Activated naive CD4-positive, alpha-beta T cell treated with anti-CD3 and anti-CD28 coated beads, Interleukin-2, amount 50 U/mL, for 72 hours (primary cell): Measurements from ENCODE around the gene IP6K1. TPM values are rescaled to one million over a fixed set of nuclear protein-coding genes. Genes with fewer than 3 reads are reported as not detected.
"Not testable (repeated sequence)": the region's sequence is repeated elsewhere in the genome, so short reads cannot be mapped to it uniquely, and the experiment has no call there.

Experiments used
- ATAC-seq, 2 donors: fragments of 150-1000 bp; cut with Tn5 transposase; 2 replicates each; pipeline ENCODE4 v1.10.0; 2021; ENCODE audit warnings: mild to moderate bottlenecking in 2 of 2, moderate library complexity in 2 of 2
- DNase-seq, 2 donors: peaks; one replicate each; pipeline ENCODE4 v3.0.0; 2021 to 2022; ENCODE audit warnings: low spot score in 2 of 2
- H3K27ac Mint-ChIP-seq, 2 donors: one replicate each; pipeline ENCODE4 v1.8.0; 2022; ENCODE audit warnings: mild to moderate bottlenecking in 2 of 2, mixed read lengths in 2 of 2
- H3K36me3 Mint-ChIP-seq, 2 donors: one replicate each; pipeline ENCODE4 v1.8.0; 2022; ENCODE audit warnings: mixed read lengths in 2 of 2
- H3K9me3 Mint-ChIP-seq, 2 donors: one replicate each; pipeline ENCODE4 v1.8.0; 2022; ENCODE audit warnings: mixed read lengths in 2 of 2
- total RNA-seq, 2 donors: library from RNA; stranded (reverse); gene quantifications; one replicate each; pipeline ENCODE4 v1.2.3, GENCODE V29; 2022

Gene IP6K1
- 10 to 100 TPM; 26.2 to 26.9 TPM for total RNA-seq

GRCh38 chr3:49786357-49787181 lies at the start of gene IP6K1:
Gene IP6K1 (minus strand): TSS chr3:49786542. CDS start chr3:49748040, 38,502 bp downstream.
- ATAC-seq (peak; percentile 99 to 100), DNase-seq (peak; percentile 99 to 100)
- peak within 1 kb of the TSS; percentile 96 for H3K27ac Mint-ChIP-seq
- peaks cover 6 to 7% of the 10 kb centered on the region in 2 donors for H3K36me3 Mint-ChIP-seq
- no peaks in the 10 kb centered on the region for H3K9me3 Mint-ChIP-seq

- H3K36me3 Mint-ChIP-seq: peaks cover 4 to 8% of the 10 kb centered on the region in 2 donors
- peak overlapping the region in 1 of 2 donors; percentile 81 for H3K27ac Mint-ChIP-seq
- no peaks in the 10 kb centered on the region for H3K9me3 Mint-ChIP-seq
- DNase-seq (no peak), ATAC-seq (no peak)
These were observed 45.0 kb upstream of the IP6K1 start for GRCh38 chr3:49831341-49831740.

- ATAC-seq (no peak), DNase-seq (no peak)
- Mint-ChIP-seq H3K9me3 (no peaks in the 10 kb centered on the region), H3K27ac (no peak overlapping the region), H3K36me3 (peaks cover 0 to under 1% of the 10 kb centered on the region in 2 donors)
These were observed 39.7 kb upstream of the IP6K1 start for GRCh38 chr3:49826016-49826415.

- not testable (repeated sequence) for H3K36me3 Mint-ChIP-seq, H3K27ac Mint-ChIP-seq, ATAC-seq, H3K9me3 Mint-ChIP-seq, DNase-seq
These were observed 36.8 kb upstream of the IP6K1 start for GRCh38 chr3:49823131-49823530.

GRCh38 chr3:49813497-49814174 lies 27.3 kb upstream of the IP6K1 start, which contains the start of gene UBA7:
Gene UBA7 (minus strand): TSS chr3:49813953. CDS start chr3:49813787, 166 bp downstream.
- ATAC-seq: peak; percentile 84 to 94
- peaks cover 6 to 9% of the 10 kb centered on the region in 2 donors for H3K36me3 Mint-ChIP-seq
- no peaks in the 10 kb centered on the region for H3K9me3 Mint-ChIP-seq
- peak; percentile 31 to 63 for DNase-seq
- peak within 1 kb of the TSS; percentile 93 to 94 for H3K27ac Mint-ChIP-seq

- ATAC-seq: peak; percentile 2 to 25
These were observed 26.7 kb upstream of the IP6K1 start for GRCh38 chr3:49812916-49813496.

GRCh38 chr3:49807431-49808114 lies 21.2 kb upstream of the IP6K1 start:
- ATAC-seq (no peak), DNase-seq (no peak)
- Mint-ChIP-seq H3K9me3 (no peaks in the 10 kb centered on the region), H3K36me3 (peaks cover 0 to 6% of the 10 kb centered on the region in 2 donors), H3K27ac (peak overlapping the region; percentile 30 to 72)

More at GRCh38 chr3:49812916-49813496, 26.7 kb upstream of the IP6K1 start:
- Mint-ChIP-seq H3K9me3 (no peaks in the 10 kb centered on the region), H3K27ac (peak overlapping the region; percentile 93 to 94), H3K36me3 (peaks cover 6 to 9% of the 10 kb centered on the region in 2 donors)
- no peak for DNase-seq

- no peak for ATAC-seq
- Mint-ChIP-seq H3K36me3 (peaks cover 0 to 6% of the 10 kb centered on the region in 2 donors), H3K9me3 (no peaks in the 10 kb centered on the region), H3K27ac (peak overlapping the region; percentile 22 to 72)
- DNase-seq: no peak
These were observed 20.5 kb upstream of the IP6K1 start for GRCh38 chr3:49806850-49807249.

GRCh38 chr3:49805897-49806701 lies 19.8 kb upstream of the IP6K1 start:
- no peak for ATAC-seq
- no peak for DNase-seq
- Mint-ChIP-seq H3K27ac (peak overlapping the region in 1 of 2 donors; percentile 22), H3K9me3 (no peaks in the 10 kb centered on the region), H3K36me3 (no peaks in the 10 kb centered on the region)

GRCh38 chr3:49805367-49805782 lies 19.0 kb upstream of the IP6K1 start:
- Mint-ChIP-seq H3K9me3 (no peaks in the 10 kb centered on the region), H3K36me3 (no peaks in the 10 kb centered on the region), H3K27ac (no peak overlapping the region)
- ATAC-seq: no peak
- DNase-seq: no peak

- H3K36me3 Mint-ChIP-seq: no peaks in the 10 kb centered on the region
- DNase-seq: no peak
- H3K9me3 Mint-ChIP-seq: no peaks in the 10 kb centered on the region
- ATAC-seq: no peak
- no peak overlapping the region for H3K27ac Mint-ChIP-seq
These were observed 18.0 kb upstream of the IP6K1 start for GRCh38 chr3:49804141-49805041.

GRCh38 chr3:49803465-49804140 lies 17.3 kb upstream of the IP6K1 start:
- no peaks in the 10 kb centered on the region for H3K36me3 Mint-ChIP-seq
- H3K27ac Mint-ChIP-seq: no peak overlapping the region
- DNase-seq (peak in 1 of 2 donors; percentile 48), ATAC-seq (peak in 1 of 2 donors; percentile 29)
- H3K9me3 Mint-ChIP-seq: no peaks in the 10 kb centered on the region

GRCh38 chr3:49802719-49803464 lies 16.6 kb upstream of the IP6K1 start, which contains the start of gene INKA1:
Gene INKA1 (plus strand): TSS chr3:49803261. CDS start chr3:49803393, 132 bp downstream.
- Mint-ChIP-seq H3K36me3 (no peaks in the 10 kb centered on the region), H3K27ac (peak within 1 kb of the TSS; percentile 61 to 74), H3K9me3 (no peaks in the 10 kb centered on the region)
- ATAC-seq (peak; percentile 86 to 89), DNase-seq (peak; percentile 86 to 91)

GRCh38 chr3:49801160-49801559 lies 14.8 kb upstream of the IP6K1 start:
- H3K9me3 Mint-ChIP-seq: no peaks in the 10 kb centered on the region
- H3K36me3 Mint-ChIP-seq: no peaks in the 10 kb centered on the region
- ATAC-seq (no peak), DNase-seq (no peak)
- no peak overlapping the region for H3K27ac Mint-ChIP-seq
